A549 (cell line): ENCODE results near the gene VSIR. TPM values are rescaled to one million over a fixed set of nuclear protein-coding genes. Genes with fewer than 3 reads are reported as not detected.

Source experiments
- ATAC-seq, 2 experiments: fragments of 200-7000 bp in 1 of 2; fragments of >200 bp in 1 of 2; cut with Nextera tagmentation in 1 of 2; cut with Tn5 transposase in 1 of 2; 3 replicates each; pipeline versions ENCODE4 v1.8.0 to v1.9.1; 2018 to 2020; ENCODE audit warnings: mild to moderate bottlenecking in 1 of 2, moderate library complexity in 1 of 2
- CTCF ChIA-PET: fragments of 300-600 bp; sonication (Branson Sonifier 250); formaldehyde crosslinking; extraction: SDS; loops from one replicate; lab custom pipeline; 2021; ENCODE audit warnings: antibody characterized with exemption, inconsistent platforms; lab: Yijun Ruan, JAX
- POLR2A ChIA-PET: fragments of 350-600 bp; formaldehyde crosslinking; extraction: SDS; loops from one replicate; lab custom pipeline; 2021; ENCODE audit warnings: antibody characterized with exemption, inconsistent platforms; lab: Yijun Ruan, JAX
- DNase-seq, 2 experiments: peaks; one replicate each; pipeline versions ENCODE4 v3.0.0 to v3.0.0-alpha.2; 2011 to 2016; ENCODE audit warnings: low read depth in 1 of 2, low spot score in 1 of 2
- FAIRE-seq: peaks from 2 replicates; lab custom pipeline; 2011; peaks lifted over from hg19 to GRCh38; lab: Jason Lieb, UNC
- H3K27ac ChIP-seq, 2 experiments: fragments of >200 bp; sonication (Bioruptor Twin); formaldehyde crosslinking; 3 replicates each; pipeline ENCODE4 v1.5.1; 2016 to 2017
- H3K4me1 ChIP-seq: fragments of >200 bp; sonication (Bioruptor Twin); formaldehyde crosslinking; 3 replicates; pipeline ENCODE4 v1.6.1; 2016
- H3K4me2 ChIP-seq: fragments of >200 bp; sonication (Bioruptor Twin); formaldehyde crosslinking; 3 replicates; pipeline ENCODE4 v1.6.1; 2016
- H3K4me3 ChIP-seq: fragments of >200 bp; sonication (Bioruptor Twin); formaldehyde crosslinking; 3 replicates; pipeline ENCODE4 v1.5.1; 2016
- H3K9me3 ChIP-seq: fragments of >200 bp; sonication (Bioruptor Twin); formaldehyde crosslinking; 3 replicates; pipeline ENCODE4 v1.6.1; 2016
- CEBPB ChIP-seq, 2 experiments: fragments of >200 bp in 1 of 2; sonication (Bioruptor Twin) in 1 of 2; formaldehyde crosslinking in 1 of 2; IDR thresholded peaks; 2 replicates each; pipeline ENCODE4 v1.6.1; 2012 to 2016
- CTCF ChIP-seq: fragments of >200 bp; sonication (Bioruptor Twin); formaldehyde crosslinking; IDR thresholded peaks from 3 replicates; pipeline ENCODE4 v1.5.1; 2016
- ELK1 ChIP-seq: fragments of 150-350 bp; IDR thresholded peaks from 2 replicates; pipeline ENCODE4 v1.6.1; 2014; ENCODE audit warnings: low read depth, mild to moderate bottlenecking, low read length
- FOSB ChIP-seq: fragments of 250-450 bp; sonication (Bioruptor Pico); IDR thresholded peaks from 2 replicates; pipeline ENCODE4 v1.5.0; 2020; ENCODE audit warnings: mild to moderate bottlenecking, moderate library complexity
- FOSL2 ChIP-seq, 2 experiments: fragments of 450-650 bp in 1 of 2; fragments of >200 bp in 1 of 2; sonication (Bioruptor Twin) in 1 of 2; formaldehyde crosslinking; IDR thresholded peaks; 2 replicates each; pipeline versions ENCODE4 v1.5.0 to v1.6.1; 2016 to 2020; ENCODE audit warnings: mild to moderate bottlenecking in 1 of 2, moderate library complexity in 1 of 2
- HMGXB4 ChIP-seq: fragments of 250-450 bp; sonication (Bioruptor Pico); IDR thresholded peaks from 2 replicates; pipeline ENCODE4 v1.5.0; 2021; ENCODE audit warnings: mild to moderate bottlenecking, moderate library complexity, borderline replicate concordance
- HOXB13 ChIP-seq: fragments of 250-450 bp; sonication (Bioruptor Pico); IDR thresholded peaks from 2 replicates; pipeline ENCODE4 v1.5.0; 2020; ENCODE audit warnings: low read depth, mild to moderate bottlenecking, moderate library complexity
- KDM1A ChIP-seq: fragments of 200-600 bp; sonication (generic); IDR thresholded peaks from 2 replicates; pipeline ENCODE4 v1.6.1; 2016; ENCODE audit warnings: low read depth, mild to moderate bottlenecking
- KDM5A ChIP-seq: fragments of 200-600 bp; sonication (generic); IDR thresholded peaks from 2 replicates; pipeline ENCODE4 v1.6.1; 2016; ENCODE audit warnings: antibody characterized with exemption, mild to moderate bottlenecking
- MAZ ChIP-seq: fragments of 150-350 bp; IDR thresholded peaks from 2 replicates; pipeline ENCODE4 v1.6.1; 2014; ENCODE audit warnings: antibody characterized with exemption, low read depth, low read length, borderline replicate concordance
- NPAS2 ChIP-seq: fragments of 250-450 bp; sonication (Bioruptor Pico); IDR thresholded peaks from 2 replicates; pipeline ENCODE4 v1.8.0; 2022; ENCODE audit warnings: mild to moderate bottlenecking, moderate library complexity, borderline replicate concordance
- POLR2AphosphoS2 ChIP-seq: conservative IDR thresholded peaks from 2 replicates; pipeline ENCODE4 v1.6.1; 2012; ENCODE audit warnings: low read length, improper control_type of control experiment, inconsistent platforms
- RAD21 ChIP-seq, 2 experiments: fragments of >200 bp in 1 of 2; sonication (Bioruptor Twin) in 1 of 2; formaldehyde crosslinking in 1 of 2; IDR thresholded peaks in 1 of 2; conservative IDR thresholded peaks in 1 of 2; 2 replicates in 1 of 2; 3 replicates in 1 of 2; pipeline ENCODE4 v1.6.1; 2012 to 2018; ENCODE audit warnings: inconsistent platforms in 1 of 2
- RARB ChIP-seq: fragments of 250-450 bp; sonication (Bioruptor Pico); IDR thresholded peaks from 2 replicates; pipeline ENCODE4 v1.8.0; 2021; ENCODE audit warnings: mild to moderate bottlenecking, moderate library complexity
- SREBF2 ChIP-seq: fragments of 450-650 bp; IDR thresholded peaks from 2 replicates; pipeline ENCODE4 v1.6.1; 2014; ENCODE audit warnings: mild to moderate bottlenecking, moderate library complexity
- WGBS: methylation state at CpG from one replicate; pipeline ENCODE4 v1.1.6; 2017; ENCODE audit errors: missing lambda C conversion rate; 5-methylcytosine and 5-hydroxymethylcytosine counted together
- polyA plus RNA-seq, 4 experiments: library from polyadenylated mRNA; depleted of rRNA in 3 of 4; stranded (reverse); fragments of >200 nt; fragmentation: RNase III in 1 of 4; extraction: RNeasy Plus Mini Kit Qiagen cat#74134 plus additional on column Dnase treatment in 1 of 4; gene quantifications; 2 replicates in 3 of 4; 3 replicates in 1 of 4; pipeline ENCODE4 v1.2.3, GENCODE V29; 2011 to 2017

The VSIR gene
- polyA plus RNA-seq, 2 of the 4 experiments (the other 2 are of a cell fraction): 15.5 to 18.5 TPM

GRCh38 chr10:71780156-71780555 lies 6.8 kb upstream of the VSIR start:
- Histone ChIP-seq H3K4me1 (0 out of 3 replicates have a peak, but pooled peaks cover 2% of the 10 kb centered on the region), H3K27ac (no peak overlapping the region), H3K4me2 (no peak overlapping the region), H3K9me3 (no peaks in the 10 kb centered on the region), H3K4me3 (no peak overlapping the region)
- ChIA-PET CTCF (interaction anchor here (1.5 kb wide), 1 partner anchor 12 kb away, joined by 3 read pairs; no protein-coding TSS in a partner anchor), POLR2A (no interaction called here)
- no peak for FAIRE-seq
- DNase-seq: no peak
- ATAC-seq: no peak
- 88% methylated on average over 7 of the region's 7 CpGs for WGBS
- TF ChIP-seq ELK1 (no peak), MAZ (no peak), FOSL2 (IDR thresholded peaks at IDR 0.05) (no peak), FOSL2 (CRISPR knock-in tag; IDR thresholded peaks at IDR 0.05) (no peak), HMGXB4 (CRISPR knock-in tag) (no peak), FOSB (CRISPR knock-in tag) (no peak)
- TF ChIP-seq, all 56 proteins: peak for 0

GRCh38 chr10:71779641-71780040 lies 6.3 kb upstream of the VSIR start:
- no peak overlapping the region for H3K4me3 ChIP-seq
- H3K9me3 ChIP-seq: no peaks in the 10 kb centered on the region
- DNase-seq (no peak), ATAC-seq (no peak), FAIRE-seq (no peak)
- TF ChIP-seq CEBPB (IDR thresholded peaks at IDR 0.05) (no peak), HOXB13 (CRISPR knock-in tag) (no peak), SREBF2 (no peak), CTCF (no peak)
- ChIA-PET POLR2A (no interaction called here), CTCF (interaction anchor here (1.3 to 1.5 kb wide), 2 partner anchors 10 to 11 kb away, joined by 3 read pairs; no protein-coding TSS in a partner anchor)
- no peak overlapping the region for H3K27ac ChIP-seq
- peaks cover 2% of the 10 kb centered on the region; the same call in 1 of the 3 replicates for H3K4me1 ChIP-seq
- H3K4me2 ChIP-seq: no peak overlapping the region
- 68% methylated on average over 6 of the region's 6 CpGs for WGBS

GRCh38 chr10:71778071-71778825 lies 4.9 kb upstream of the VSIR start:
- Histone ChIP-seq H3K9me3 (no peaks in the 10 kb centered on the region), H3K27ac (no peak overlapping the region), H3K4me1 (peaks cover 12% of the 10 kb centered on the region), H3K4me2 (no peak overlapping the region), H3K4me3 (no peak overlapping the region)
- ATAC-seq (no peak), FAIRE-seq (no peak), DNase-seq (no peak)
- POLR2A ChIA-PET: no interaction called here
- 78% methylated on average over 11 of the region's 11 CpGs for WGBS
- CTCF ChIA-PET: interaction anchor here (0.6 to 2.4 kb wide), 7 partner anchors 8 to 459 kb away, joined by 3 to 9 read pairs (median 4); partner anchors contain the start of gene SLC29A3
- TF ChIP-seq RARB: no peak
- no peak for TF ChIP-seq POLR2AphosphoS2
- no peak for TF ChIP-seq KDM5A
- no peak for TF ChIP-seq RAD21 (conservative IDR thresholded peaks at IDR 0.05 in 1 of 2, IDR thresholded peaks at IDR 0.05 in 1 of 2)
- TF ChIP-seq KDM1A: no peak
- TF ChIP-seq NPAS2 (CRISPR knock-in tag): no peak
- no peak for TF ChIP-seq FOSL2 (IDR thresholded peaks at IDR 0.05)
- no peak for TF ChIP-seq FOSL2 (CRISPR knock-in tag; IDR thresholded peaks at IDR 0.05)
- TF ChIP-seq, all 56 proteins: peak for 0
